Measurements from ENCODE around the gene TBL1XR1. TPM values are rescaled to one million over a fixed set of nuclear protein-coding genes. Genes with fewer than 3 reads are reported as not detected.
"Not testable (repeated sequence)": the region's sequence is repeated elsewhere in the genome, so short reads cannot be mapped to it uniquely, and the experiment has no call there.

The TBL1XR1 gene
- total RNA-seq, 1 donor from 2014 or later, result 155 TPM

DNA sequence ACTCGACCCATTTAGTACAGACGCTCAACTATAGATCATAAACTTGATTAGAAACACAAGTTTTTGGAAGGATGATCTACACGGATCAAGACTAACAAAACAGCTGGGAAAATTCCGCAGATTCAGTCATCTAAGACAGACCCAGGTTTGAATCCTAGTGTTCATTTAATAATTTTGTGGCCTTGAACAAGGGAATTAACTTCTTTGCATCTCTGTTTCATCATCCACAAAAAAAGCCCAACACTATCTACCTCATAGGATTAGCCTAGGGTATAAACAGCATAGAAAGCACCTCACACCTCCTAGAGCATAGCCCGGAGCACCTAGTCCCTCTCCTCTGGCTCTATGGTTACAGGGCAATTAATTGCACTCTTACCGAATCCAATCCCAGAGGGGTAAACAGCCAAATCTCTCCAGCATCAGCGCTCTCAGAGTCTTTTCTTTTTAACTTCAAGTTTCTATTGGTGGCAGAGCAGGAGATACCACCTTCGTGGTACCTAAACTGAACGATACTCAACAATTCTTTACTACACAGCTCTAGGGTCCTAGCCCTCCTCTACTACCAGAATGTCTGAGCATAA, 3.5 kb downstream of the TBL1XR1 start:
- Mint-ChIP-seq H3K4me1 (ENCODE audit: unreplicated experiment) (peaks cover 33% of the 10 kb centered on the region), H3K4me3 (peak overlapping the region; percentile 99), H3K9me3 (no peaks in the 10 kb centered on the region), H3K36me3 (peaks cover 25% of the 10 kb centered on the region), H3K27me3 (no peaks in the 10 kb centered on the region), H3K27ac (peak overlapping the region; percentile 94)
- TF ChIP-seq, protein P1, sequence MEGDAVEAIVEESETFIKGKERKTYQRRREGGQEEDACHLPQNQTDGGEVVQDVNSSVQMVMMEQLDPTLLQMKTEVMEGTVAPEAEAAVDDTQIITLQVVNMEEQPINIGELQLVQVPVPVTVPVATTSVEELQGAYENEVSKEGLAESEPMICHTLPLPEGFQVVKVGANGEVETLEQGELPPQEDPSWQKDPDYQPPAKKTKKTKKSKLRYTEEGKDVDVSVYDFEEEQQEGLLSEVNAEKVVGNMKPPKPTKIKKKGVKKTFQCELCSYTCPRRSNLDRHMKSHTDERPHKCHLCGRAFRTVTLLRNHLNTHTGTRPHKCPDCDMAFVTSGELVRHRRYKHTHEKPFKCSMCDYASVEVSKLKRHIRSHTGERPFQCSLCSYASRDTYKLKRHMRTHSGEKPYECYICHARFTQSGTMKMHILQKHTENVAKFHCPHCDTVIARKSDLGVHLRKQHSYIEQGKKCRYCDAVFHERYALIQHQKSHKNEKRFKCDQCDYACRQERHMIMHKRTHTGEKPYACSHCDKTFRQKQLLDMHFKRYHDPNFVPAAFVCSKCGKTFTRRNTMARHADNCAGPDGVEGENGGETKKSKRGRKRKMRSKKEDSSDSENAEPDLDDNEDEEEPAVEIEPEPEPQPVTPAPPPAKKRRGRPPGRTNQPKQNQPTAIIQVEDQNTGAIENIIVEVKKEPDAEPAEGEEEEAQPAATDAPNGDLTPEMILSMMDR (conservative IDR thresholded peaks at IDR 0.05), result no peak
- DNase-seq (ENCODE audit: extremely low spot score, unreplicated experiment), result no peak

DNA sequence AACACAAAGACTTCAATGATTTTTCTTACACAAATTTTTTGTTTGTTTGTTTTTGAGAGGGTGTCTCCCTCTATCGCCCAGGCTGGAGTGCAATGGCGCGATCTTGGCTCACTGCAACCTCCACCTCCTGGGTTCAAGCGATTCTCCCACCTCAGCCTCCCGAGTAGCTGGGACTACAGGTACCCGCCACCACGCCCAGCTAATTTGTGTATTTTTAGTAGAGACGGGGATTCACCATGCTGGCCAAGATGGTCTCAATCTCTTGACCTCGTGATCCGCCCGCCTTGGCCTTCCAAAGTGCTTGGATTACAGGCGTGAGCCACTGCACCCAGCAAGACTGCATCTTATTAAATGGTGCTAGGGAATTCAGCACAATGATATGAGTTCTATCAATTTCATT, 4.0 kb downstream of the TBL1XR1 start:
- not testable (repeated sequence) for H3K27me3 Mint-ChIP-seq; DNase-seq (ENCODE audit: extremely low spot score, unreplicated experiment); H3K9me3 Mint-ChIP-seq
- Mint-ChIP-seq H3K36me3 (peaks cover 29% of the 10 kb centered on the region), H3K27ac (peak overlapping the region; percentile 94), H3K4me1 (ENCODE audit: unreplicated experiment) (peaks cover 34% of the 10 kb centered on the region), H3K4me3 (peak overlapping the region; percentile 99)

DNA sequence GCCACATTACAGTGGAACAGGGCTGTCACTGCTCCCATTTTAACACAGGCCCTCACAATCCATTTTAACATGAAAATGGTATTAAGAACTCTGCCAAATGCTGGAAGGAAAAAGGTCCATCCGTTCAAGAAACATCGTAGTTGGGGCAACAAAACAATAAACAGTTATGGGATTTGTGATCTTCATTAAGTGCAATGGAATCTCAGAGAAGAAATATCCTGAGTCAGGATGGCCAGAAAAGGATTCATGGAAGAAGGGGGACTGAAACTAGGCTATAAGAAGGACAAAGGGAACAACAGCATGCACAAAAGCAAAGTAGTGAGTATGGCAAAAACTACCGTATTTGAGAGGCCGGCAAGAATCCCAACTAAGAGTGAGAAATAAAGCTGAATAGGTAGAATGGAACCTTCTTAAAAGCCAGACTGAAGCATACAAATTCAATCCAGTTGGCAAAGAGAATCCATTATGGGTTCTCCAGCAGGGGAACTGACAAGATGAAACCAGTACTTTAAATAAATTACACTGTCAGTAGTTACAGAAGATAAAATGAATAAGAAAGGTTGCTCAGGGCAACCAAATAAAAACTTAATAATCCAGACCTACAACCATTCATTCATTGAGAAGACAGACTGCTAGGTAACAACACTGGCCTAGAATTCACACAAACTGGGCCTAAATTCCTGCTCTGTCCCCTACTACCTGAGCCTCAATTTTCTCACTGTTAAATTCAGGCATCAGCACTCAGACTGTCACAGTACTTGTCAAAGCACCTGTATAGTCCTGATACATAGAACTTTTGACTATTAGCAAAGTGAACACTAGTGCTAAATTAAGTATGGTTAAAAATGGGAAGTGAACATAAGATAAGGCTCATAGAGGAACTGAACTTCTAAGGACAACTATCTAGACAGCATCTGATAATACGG, 6.3 kb downstream of the TBL1XR1 start:
- TF ChIP-seq, protein P1 (conservative IDR thresholded peaks at IDR 0.05), result no peak
- Mint-ChIP-seq H3K36me3 (peaks cover 41% of the 10 kb centered on the region), H3K9me3 (no peaks in the 10 kb centered on the region), H3K27me3 (no peaks in the 10 kb centered on the region), H3K4me3 (peak overlapping the region; percentile 23), H3K27ac (peak overlapping the region; percentile 42), H3K4me1 (ENCODE audit: unreplicated experiment) (peaks cover 39% of the 10 kb centered on the region)
- no peak for DNase-seq (ENCODE audit: extremely low spot score, unreplicated experiment)

DNA sequence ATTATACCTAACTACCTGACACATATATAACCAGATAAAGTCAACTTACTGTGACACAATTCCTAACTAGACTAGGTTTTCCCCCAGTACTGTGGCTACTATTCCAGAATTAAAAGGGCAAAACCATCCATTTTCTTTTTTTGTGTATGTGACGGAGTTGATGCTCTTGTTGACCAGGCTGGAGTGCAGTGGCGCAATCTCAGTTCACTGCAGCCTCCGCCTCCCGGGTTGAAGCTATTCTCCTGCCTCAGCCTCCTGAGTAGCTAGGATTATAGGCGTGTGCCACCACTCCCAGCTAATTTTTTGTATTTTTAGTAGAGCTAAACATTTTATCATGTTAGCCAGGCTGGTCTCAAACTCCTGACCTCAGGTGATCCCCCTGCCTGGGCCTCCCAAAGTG, 7.1 kb downstream of the TBL1XR1 start:
- peaks cover 41% of the 10 kb centered on the region for H3K4me1 Mint-ChIP-seq (ENCODE audit: unreplicated experiment)

DNA sequence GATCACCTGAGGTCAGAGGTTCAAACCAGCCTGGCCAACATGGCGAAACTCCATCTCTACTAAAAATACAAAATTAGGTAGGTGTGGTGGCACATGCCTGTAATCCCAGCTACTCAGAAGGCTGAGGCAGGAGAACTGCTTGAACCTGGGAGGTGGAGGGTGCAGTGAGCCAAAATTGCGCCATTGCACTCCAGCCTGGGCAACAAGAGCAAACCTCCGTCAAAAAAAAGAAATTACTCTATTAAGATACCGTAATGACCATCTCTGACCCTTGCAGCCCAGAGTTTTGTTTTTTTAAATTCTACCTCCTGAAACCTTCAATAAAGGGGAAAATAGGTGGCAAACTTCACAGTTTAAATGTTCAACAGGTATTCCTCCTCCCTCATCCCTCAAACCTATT, 9.0 kb downstream of the TBL1XR1 start:
- H3K36me3 Mint-ChIP-seq, result peaks cover 36% of the 10 kb centered on the region
- peaks cover 30% of the 10 kb centered on the region for H3K4me1 Mint-ChIP-seq (ENCODE audit: unreplicated experiment)
- not testable (repeated sequence) for DNase-seq (ENCODE audit: extremely low spot score, unreplicated experiment); H3K27ac Mint-ChIP-seq; H3K27me3 Mint-ChIP-seq; H3K9me3 Mint-ChIP-seq; H3K4me3 Mint-ChIP-seq

More for the DNA sequence above, 7.1 kb downstream of the TBL1XR1 start:
- not testable (repeated sequence) for H3K27me3 Mint-ChIP-seq; H3K27ac Mint-ChIP-seq; DNase-seq (ENCODE audit: extremely low spot score, unreplicated experiment); H3K9me3 Mint-ChIP-seq; H3K4me3 Mint-ChIP-seq
- peaks cover 42% of the 10 kb centered on the region for H3K36me3 Mint-ChIP-seq

DNA sequence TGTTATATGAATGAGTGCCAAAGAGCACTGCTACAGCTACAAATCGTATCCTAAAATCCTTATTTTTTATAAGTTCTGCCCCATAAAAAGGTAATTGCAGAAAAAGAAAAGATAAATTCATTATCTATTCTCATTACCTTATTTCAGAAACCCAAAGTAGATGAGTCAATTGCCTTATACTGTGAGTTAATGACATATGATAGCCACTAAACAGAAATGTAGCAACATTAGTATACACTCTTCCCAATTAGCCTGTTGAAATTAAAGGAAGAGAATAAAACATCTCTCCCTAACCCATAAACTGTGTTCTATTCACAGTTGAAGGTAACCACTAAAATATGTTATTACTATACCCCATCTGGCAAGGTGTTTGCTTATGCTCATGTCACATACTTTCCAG, 11.0 kb downstream of the TBL1XR1 start:
- peaks cover 37% of the 10 kb centered on the region for H3K36me3 Mint-ChIP-seq

More for the DNA sequence above, 11.0 kb downstream of the TBL1XR1 start:
- no peak overlapping the region for H3K27ac Mint-ChIP-seq
- TF ChIP-seq, protein P1 (conservative IDR thresholded peaks at IDR 0.05), result no peak
- no peaks in the 10 kb centered on the region for H3K27me3 Mint-ChIP-seq
- DNase-seq (ENCODE audit: extremely low spot score, unreplicated experiment), result no peak
- H3K4me3 Mint-ChIP-seq, result no peak overlapping the region
- peaks cover 22% of the 10 kb centered on the region for H3K4me1 Mint-ChIP-seq (ENCODE audit: unreplicated experiment)
- H3K9me3 Mint-ChIP-seq, result no peaks in the 10 kb centered on the region

Data from type B pancreatic cell (in vitro differentiated cells).